ENCODE data around the gene C10orf71.

DNA sequence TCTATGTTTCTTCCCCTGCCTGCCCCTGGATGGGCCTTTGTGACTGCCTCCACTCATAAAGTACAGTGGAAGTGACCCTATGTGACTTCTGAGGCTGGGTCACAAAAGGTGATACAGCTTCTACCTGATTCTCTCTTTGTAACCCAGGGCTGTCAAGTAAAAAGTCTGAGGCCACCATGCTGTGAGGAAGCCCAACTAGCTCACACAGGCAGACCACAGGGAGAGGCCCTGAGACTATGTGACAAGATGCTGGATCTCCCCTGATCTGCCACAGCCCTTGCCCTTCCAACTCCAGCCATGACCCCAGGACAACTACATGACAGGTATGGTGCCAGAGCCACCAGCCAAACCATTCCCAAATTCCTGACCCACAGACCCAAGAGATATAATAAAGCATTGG is 51.2 kb downstream of the C10orf71 start:
- TF ChIP-seq, protein P1, sequence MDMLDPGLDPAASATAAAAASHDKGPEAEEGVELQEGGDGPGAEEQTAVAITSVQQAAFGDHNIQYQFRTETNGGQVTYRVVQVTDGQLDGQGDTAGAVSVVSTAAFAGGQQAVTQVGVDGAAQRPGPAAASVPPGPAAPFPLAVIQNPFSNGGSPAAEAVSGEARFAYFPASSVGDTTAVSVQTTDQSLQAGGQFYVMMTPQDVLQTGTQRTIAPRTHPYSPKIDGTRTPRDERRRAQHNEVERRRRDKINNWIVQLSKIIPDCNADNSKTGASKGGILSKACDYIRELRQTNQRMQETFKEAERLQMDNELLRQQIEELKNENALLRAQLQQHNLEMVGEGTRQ (IDR thresholded peaks at IDR 0.05; ENCODE audit: borderline replicate concordance, low read depth, low read length) = no peak
- TF ChIP-seq POLR2AphosphoS5 (IDR thresholded peaks at IDR 0.05; ENCODE audit: low read depth, low read length) (no peak), EP300 (IDR thresholded peaks at IDR 0.05; ENCODE audit: borderline replicate concordance in 1 of 2, low read depth in 1 of 2, low read length in 1 of 2) (no peak)
- TF ChIP-seq, protein P2, sequence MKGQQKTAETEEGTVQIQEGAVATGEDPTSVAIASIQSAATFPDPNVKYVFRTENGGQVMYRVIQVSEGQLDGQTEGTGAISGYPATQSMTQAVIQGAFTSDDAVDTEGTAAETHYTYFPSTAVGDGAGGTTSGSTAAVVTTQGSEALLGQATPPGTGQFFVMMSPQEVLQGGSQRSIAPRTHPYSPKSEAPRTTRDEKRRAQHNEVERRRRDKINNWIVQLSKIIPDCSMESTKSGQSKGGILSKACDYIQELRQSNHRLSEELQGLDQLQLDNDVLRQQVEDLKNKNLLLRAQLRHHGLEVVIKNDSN (IDR thresholded peaks at IDR 0.05; ENCODE audit: borderline replicate concordance, low read depth) = no peak
- TF ChIP-seq, protein P3, sequence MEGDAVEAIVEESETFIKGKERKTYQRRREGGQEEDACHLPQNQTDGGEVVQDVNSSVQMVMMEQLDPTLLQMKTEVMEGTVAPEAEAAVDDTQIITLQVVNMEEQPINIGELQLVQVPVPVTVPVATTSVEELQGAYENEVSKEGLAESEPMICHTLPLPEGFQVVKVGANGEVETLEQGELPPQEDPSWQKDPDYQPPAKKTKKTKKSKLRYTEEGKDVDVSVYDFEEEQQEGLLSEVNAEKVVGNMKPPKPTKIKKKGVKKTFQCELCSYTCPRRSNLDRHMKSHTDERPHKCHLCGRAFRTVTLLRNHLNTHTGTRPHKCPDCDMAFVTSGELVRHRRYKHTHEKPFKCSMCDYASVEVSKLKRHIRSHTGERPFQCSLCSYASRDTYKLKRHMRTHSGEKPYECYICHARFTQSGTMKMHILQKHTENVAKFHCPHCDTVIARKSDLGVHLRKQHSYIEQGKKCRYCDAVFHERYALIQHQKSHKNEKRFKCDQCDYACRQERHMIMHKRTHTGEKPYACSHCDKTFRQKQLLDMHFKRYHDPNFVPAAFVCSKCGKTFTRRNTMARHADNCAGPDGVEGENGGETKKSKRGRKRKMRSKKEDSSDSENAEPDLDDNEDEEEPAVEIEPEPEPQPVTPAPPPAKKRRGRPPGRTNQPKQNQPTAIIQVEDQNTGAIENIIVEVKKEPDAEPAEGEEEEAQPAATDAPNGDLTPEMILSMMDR (IDR thresholded peaks at IDR 0.05) = no peak

All from SK-N-SH (cell line).